ENCODE results near the gene A3GALT2. TPM values are rescaled to one million over a fixed set of nuclear protein-coding genes. Genes with fewer than 3 reads are reported as not detected.

The A3GALT2 gene
- total RNA-seq, 1 experiment from 2014 or later, result not detected

GRCh38 chr1:33271666-33272505 lies 49.0 kb downstream of the A3GALT2 start (continued):
- no peak for TF ChIP-seq MYBL2 (CRISPR knock-in tag; IDR thresholded peaks at IDR 0.05)
- TF ChIP-seq CDX4 (CRISPR knock-in tag; IDR thresholded peaks at IDR 0.05; ENCODE audit: borderline replicate concordance), result no peak
- no peak for TF ChIP-seq NR3C1 (CRISPR knock-in tag; conservative IDR thresholded peaks at IDR 0.05; ENCODE audit: low read depth)
- no peak for TF ChIP-seq CREM (CRISPR knock-in tag; IDR thresholded peaks at IDR 0.05)
- no peak for TF ChIP-seq STAT6 (CRISPR knock-in tag; conservative IDR thresholded peaks at IDR 0.05; ENCODE audit: low read depth)
- no peak for TF ChIP-seq IRF2 (CRISPR knock-in tag; IDR thresholded peaks at IDR 0.05; ENCODE audit: borderline replicate concordance, low read depth)
- TF ChIP-seq TCF7 (CRISPR knock-in tag; IDR thresholded peaks at IDR 0.05; ENCODE audit: low read depth), result no peak

GRCh38 chr1:33270808-33271465 lies 50.0 kb downstream of the A3GALT2 start:
- DNase-seq (ENCODE audit: low spot score), result no peak
- no peak for ATAC-seq
- Mint-ChIP-seq H3K4me3 (no peak overlapping the region), H3K27ac (peak overlapping the region; percentile 22; the same call in 1 of the 2 replicates), H3K4me1 (peaks cover 30% of the 10 kb centered on the region), H3K27me3 (ENCODE audit: low read depth) (no peaks in the 10 kb centered on the region), H3K9me3 (no peaks in the 10 kb centered on the region), H3K36me3 (peaks cover 3% of the 10 kb centered on the region; the same call in 1 of the 2 replicates)
- TF ChIP-seq ZMAT4 (CRISPR knock-in tag; IDR thresholded peaks at IDR 0.05) (no peak), FOXP1 (CRISPR knock-in tag; IDR thresholded peaks at IDR 0.05; ENCODE audit: borderline replicate concordance) (no peak), JUN (CRISPR knock-in tag; IDR thresholded peaks at IDR 0.05) (no peak), ESRRA (CRISPR knock-in tag; IDR thresholded peaks at IDR 0.05; ENCODE audit: borderline replicate concordance) (no peak), FOXP4 (CRISPR knock-in tag; IDR thresholded peaks at IDR 0.05) (no peak), PREB (CRISPR knock-in tag; IDR thresholded peaks at IDR 0.05; ENCODE audit: borderline replicate concordance) (no peak), EMX1 (CRISPR knock-in tag; IDR thresholded peaks at IDR 0.05) (no peak), ZNF671 (CRISPR knock-in tag; IDR thresholded peaks at IDR 0.05) (no peak), STAT6 (CRISPR knock-in tag; conservative IDR thresholded peaks at IDR 0.05; ENCODE audit: low read depth) (no peak), ZNF416 (CRISPR knock-in tag; IDR thresholded peaks at IDR 0.05) (no peak), ZNF317 (CRISPR knock-in tag; IDR thresholded peaks at IDR 0.05; ENCODE audit: borderline replicate concordance, low read depth) (no peak)
- CTCF ChIA-PET, result interaction anchor here (0.5 to 2.3 kb wide), 4 partner anchors 14 to 133 kb away, joined by 3 to 7 read pairs (median 5); no protein-coding TSS in a partner anchor
- POLR2A ChIA-PET, result no interaction called here

Data from WTC11 (cell line).